ENCODE measurements around the gene ABCF2. TPM values are rescaled to one million over a fixed set of nuclear protein-coding genes. Genes with fewer than 3 reads are reported as not detected.

Gene ABCF2
- total RNA-seq, 2 donors from 2014 or later = 43.3 to 48.9 TPM

GRCh38 chr7:151223728-151224127 lies 3.3 kb downstream of the ABCF2 start:
- Histone ChIP-seq H3K27ac (ENCODE audit: low read depth, low read length) (no peak overlapping the region), H3K27me3 (ENCODE audit: control insufficient read depth, insufficient read depth, low read length, poor library complexity, severe bottlenecking) (no peaks in the 10 kb centered on the region), H3K9me3 (ENCODE audit: control insufficient read depth, low read length) (no peaks in the 10 kb centered on the region), H3K36me3 (ENCODE audit: control insufficient read depth, insufficient read depth, low read length) (peaks cover 56% of the 10 kb centered on the region), H3K4me1 (ENCODE audit: control insufficient read depth, insufficient read depth, low read length) (peaks cover 11% of the 10 kb centered on the region), H3K9ac (ENCODE audit: extremely low read depth, low read length, poor library complexity, severe bottlenecking) (no peak overlapping the region), H3K4me3 (ENCODE audit: low read length) (no peak overlapping the region)
- no peak overlapping the region for H3K27ac Mint-ChIP-seq
- peaks cover 54% of the 10 kb centered on the region for H3K36me3 Mint-ChIP-seq (ENCODE audit: low read depth)
- no peak overlapping the region for H3K4me3 Mint-ChIP-seq
- DNase-seq = no peak
- TF ChIP-seq CTCF (conservative IDR thresholded peaks at IDR 0.05) = peak; percentile 43
- peaks cover 26% of the 10 kb centered on the region for H3K4me1 Mint-ChIP-seq
- WGBS, 2 experiments (ENCODE audit: insufficient coverage in 1 of 2, insufficient read length in 1 of 2) = 92 to 93% methylated on average over 7 to 14 of the region's 14 CpGs
- no peaks in the 10 kb centered on the region for H3K9me3 Mint-ChIP-seq
- no peaks in the 10 kb centered on the region for H3K27me3 Mint-ChIP-seq (ENCODE audit: insufficient read depth)

- Histone ChIP-seq H3K9me3 (ENCODE audit: control insufficient read depth, low read length) (no peaks in the 10 kb centered on the region), H3K27me3 (ENCODE audit: control insufficient read depth, insufficient read depth, low read length, poor library complexity, severe bottlenecking) (no peaks in the 10 kb centered on the region), H3K9ac (ENCODE audit: extremely low read depth, low read length, poor library complexity, severe bottlenecking) (no peak overlapping the region), H3K4me1 (ENCODE audit: control insufficient read depth, insufficient read depth, low read length) (no peaks in the 10 kb centered on the region), H3K36me3 (ENCODE audit: control insufficient read depth, insufficient read depth, low read length) (peaks cover 84% of the 10 kb centered on the region), H3K4me3 (ENCODE audit: low read length) (no peak overlapping the region), H3K27ac (ENCODE audit: low read depth, low read length) (no peak overlapping the region)
- Mint-ChIP-seq H3K4me3 (no peak overlapping the region), H3K4me1 (no peaks in the 10 kb centered on the region), H3K27ac (no peak overlapping the region), H3K27me3 (ENCODE audit: insufficient read depth) (no peaks in the 10 kb centered on the region), H3K36me3 (ENCODE audit: low read depth) (peaks cover 74% of the 10 kb centered on the region), H3K9me3 (no peaks in the 10 kb centered on the region)
- WGBS, 2 experiments (ENCODE audit: insufficient coverage in 1 of 2, insufficient read length in 1 of 2) = 95 to 100% methylated on average over 5 to 9 of the region's 9 CpGs
- no peak for DNase-seq
- no peak for TF ChIP-seq CTCF (conservative IDR thresholded peaks at IDR 0.05)
Observed at GRCh38 chr7:151218170-151218569, 8.8 kb downstream of the ABCF2 start.

GRCh38 chr7:151215396-151215795 lies 11.6 kb downstream of the ABCF2 start:
- peaks cover 8% of the 10 kb centered on the region for H3K4me1 Mint-ChIP-seq
- H3K4me3 ChIP-seq (ENCODE audit: low read length) = no peak overlapping the region
- no peak overlapping the region for H3K27ac Mint-ChIP-seq

More at GRCh38 chr7:151215396-151215795, 11.6 kb downstream of the ABCF2 start:
- no peak for DNase-seq
- Mint-ChIP-seq H3K9me3 (no peaks in the 10 kb centered on the region), H3K4me3 (no peak overlapping the region), H3K27me3 (ENCODE audit: insufficient read depth) (no peaks in the 10 kb centered on the region), H3K36me3 (ENCODE audit: low read depth) (peaks cover 61% of the 10 kb centered on the region)
- Histone ChIP-seq H3K4me1 (ENCODE audit: control insufficient read depth, insufficient read depth, low read length) (no peaks in the 10 kb centered on the region), H3K27ac (ENCODE audit: low read depth, low read length) (no peak overlapping the region), H3K9me3 (ENCODE audit: control insufficient read depth, low read length) (no peaks in the 10 kb centered on the region), H3K9ac (ENCODE audit: extremely low read depth, low read length, poor library complexity, severe bottlenecking) (no peak overlapping the region), H3K36me3 (ENCODE audit: control insufficient read depth, insufficient read depth, low read length) (peaks cover 63% of the 10 kb centered on the region), H3K27me3 (ENCODE audit: control insufficient read depth, insufficient read depth, low read length, poor library complexity, severe bottlenecking) (no peaks in the 10 kb centered on the region)
- no peak for TF ChIP-seq CTCF (conservative IDR thresholded peaks at IDR 0.05)
- 88 to 92% methylated on average over 3 to 5 of the region's 5 CpGs for WGBS, 2 experiments (ENCODE audit: insufficient coverage in 1 of 2, insufficient read length in 1 of 2)

Data from endodermal cell (in vitro differentiated cells).